GM19467 (cell line): ENCODE results near the gene TSHZ1.

Source experiments
- ATAC-seq: cut with Tn5 transposase; IDR thresholded peaks from one replicate; pipeline ENCODE4 v1.9.1; 2021; ENCODE audit warnings: mild to moderate bottlenecking, moderate library complexity; ENCODE audit not compliant: unreplicated experiment

Gene TSHZ1

GRCh38 chr18:75246721-75247610 is 36.4 kb downstream of the TSHZ1 start:
- ATAC-seq, result no peak

GRCh38 chr18:75247611-75248421 is 37.2 kb downstream of the TSHZ1 start:
- no peak for ATAC-seq

GRCh38 chr18:75248426-75249174 is 38.0 kb downstream of the TSHZ1 start:
- ATAC-seq, result no peak

GRCh38 chr18:75249175-75249518 is 38.5 kb downstream of the TSHZ1 start:
- no peak for ATAC-seq

GRCh38 chr18:75249672-75250470 is 39.3 kb downstream of the TSHZ1 start:
- no peak for ATAC-seq

GRCh38 chr18:75250471-75250821 is 39.8 kb downstream of the TSHZ1 start:
- no peak for ATAC-seq

- ATAC-seq, result no peak
Measured at GRCh38 chr18:75251466-75251865, 40.9 kb downstream of the TSHZ1 start.

- ATAC-seq, result no peak
Measured at GRCh38 chr18:75252136-75252535, 41.5 kb downstream of the TSHZ1 start.

GRCh38 chr18:75253043-75253442 is 42.4 kb downstream of the TSHZ1 start:
- ATAC-seq, result no peak

- ATAC-seq, result no peak
Measured at GRCh38 chr18:75253784-75254183, 43.2 kb downstream of the TSHZ1 start.

- no peak for ATAC-seq
Measured at GRCh38 chr18:75255094-75255493, 44.5 kb downstream of the TSHZ1 start.

- ATAC-seq, result no peak
Measured at GRCh38 chr18:75256376-75256775, 45.8 kb downstream of the TSHZ1 start.

- ATAC-seq, result no peak
Measured at GRCh38 chr18:75257605-75258004, 47.0 kb downstream of the TSHZ1 start.

- peak; percentile 81 for ATAC-seq
Measured at GRCh38 chr18:75261430-75262223, 51.0 kb downstream of the TSHZ1 start.

- ATAC-seq, result no peak
Measured at GRCh38 chr18:75262511-75262910, 51.9 kb downstream of the TSHZ1 start.

GRCh38 chr18:75264195-75264594 is 53.6 kb downstream of the TSHZ1 start:
- ATAC-seq, result no peak

GRCh38 chr18:75264926-75265597 is 54.5 kb downstream of the TSHZ1 start:
- no peak for ATAC-seq

- no peak for ATAC-seq
Measured at GRCh38 chr18:75265872-75266271, 55.3 kb downstream of the TSHZ1 start.

- ATAC-seq, result peak; percentile 93
Measured at GRCh38 chr18:75267643-75268363, 57.2 kb downstream of the TSHZ1 start.
